Neural cell (in vitro differentiated cells): Measurements from ENCODE around the gene TAGAP. TPM values are rescaled to one million over a fixed set of nuclear protein-coding genes. Genes with fewer than 3 reads are reported as not detected.

Experiments
- H2AFZ ChIP-seq: fragments of 200-600, 300-800 bp; sonication (generic), shearing (Covaris generic); 2 replicates; pipeline ENCODE4 v1.6.0; 2014; ENCODE audit warnings: low read depth, mild to moderate bottlenecking, antibody characterized with exemption, low read length, moderate library complexity
- H3F3A ChIP-seq: fragments of 200-600 bp; shearing (Covaris generic); 2 replicates; pipeline ENCODE4 v1.6.1; 2016; ENCODE audit warnings: mild to moderate bottlenecking, moderate library complexity, mixed read lengths, antibody characterized with exemption, low read length; ENCODE audit not compliant: insufficient read depth, poor library complexity, severe bottlenecking
- H3K27ac ChIP-seq: fragments of 200-600, 300-800 bp; sonication (generic), shearing (Covaris generic); 2 replicates; pipeline ENCODE4 v1.5.1; 2014; ENCODE audit warnings: mild to moderate bottlenecking, low read length, moderate library complexity
- H3K27me3 ChIP-seq: fragments of 300-800, 200-600 bp; sonication (generic), shearing (Covaris generic); 2 replicates; pipeline ENCODE4 v1.6.0; 2014; ENCODE audit warnings: mild to moderate bottlenecking, low read depth, low read length, moderate library complexity; ENCODE audit not compliant: insufficient read depth
- H3K36me3 ChIP-seq: fragments of 300-800, 200-600 bp; sonication (generic), shearing (Covaris generic); 2 replicates; pipeline ENCODE4 v1.5.1; 2014; ENCODE audit warnings: mild to moderate bottlenecking, antibody characterized with exemption, low read length, moderate library complexity; ENCODE audit not compliant: insufficient read depth
- H3K4me2 ChIP-seq: fragments of 300-800, 200-600 bp; sonication (generic), shearing (Covaris generic); 2 replicates; pipeline ENCODE4 v1.6.0; 2014; ENCODE audit warnings: mild to moderate bottlenecking, low read length
- H3K4me3 ChIP-seq: fragments of 300-800, 200-600 bp; sonication (generic), shearing (Covaris generic); 2 replicates; pipeline ENCODE4 v1.5.1; 2014; ENCODE audit warnings: mild to moderate bottlenecking, low read length, moderate library complexity
- H3K79me2 ChIP-seq: fragments of 200-600 bp; shearing (Covaris generic); replicated peaks from 2 replicates; pipeline ENCODE4 v1.6.0; 2014; ENCODE audit warnings: mild to moderate bottlenecking, low read length, moderate library complexity; ENCODE audit not compliant: insufficient read depth
- H3K9ac ChIP-seq: fragments of 300-800, 200-600 bp; sonication (generic), shearing (Covaris generic); 2 replicates; pipeline ENCODE4 v1.6.1; 2016; ENCODE audit warnings: mild to moderate bottlenecking, low read length, mixed read lengths
- H3K9me2 ChIP-seq: fragments of 200-600 bp; shearing (Covaris generic); 2 replicates; pipeline ENCODE4 v1.6.1; 2016; ENCODE audit warnings: mild to moderate bottlenecking, low read length, mixed read lengths; ENCODE audit not compliant: insufficient read depth
- H3K9me3 ChIP-seq: fragments of 200-600, 300-800 bp; sonication (generic), shearing (Covaris generic); 2 replicates; pipeline ENCODE4 v1.6.1; 2016; ENCODE audit warnings: mild to moderate bottlenecking, mixed run types, low read length, moderate library complexity, mixed read lengths
- H4K20me1 ChIP-seq: fragments of 200-600 bp; shearing (Covaris generic); 2 replicates; pipeline ENCODE4 v1.6.1; 2016; ENCODE audit warnings: mild to moderate bottlenecking, mixed run types; ENCODE audit not compliant: insufficient read depth
- CTCF ChIP-seq: fragments of 450-650 bp; IDR thresholded peaks from 2 replicates; pipeline ENCODE4 v1.5.1; 2014; ENCODE audit warnings: antibody characterized with exemption, mild to moderate bottlenecking, moderate library complexity; ENCODE audit not compliant: poor library complexity, severe bottlenecking
- EP300 ChIP-seq: fragments of 450-650 bp; conservative IDR thresholded peaks from 2 replicates; pipeline ENCODE4 v1.6.1; 2014; ENCODE audit warnings: antibody characterized with exemption, mild to moderate bottlenecking, moderate library complexity; ENCODE audit not compliant: poor library complexity, severe bottlenecking
- EZH2 ChIP-seq: fragments of 200-600, 300-800 bp; shearing (Covaris generic), sonication (generic); IDR thresholded peaks from 2 replicates; pipeline ENCODE4 v1.6.1; 2014; ENCODE audit warnings: antibody characterized with exemption, low read length, borderline replicate concordance, mild to moderate bottlenecking; ENCODE audit not compliant: insufficient read depth, poor library complexity, severe bottlenecking
- MXI1 ChIP-seq: fragments of 450-650 bp; conservative IDR thresholded peaks from 2 replicates; pipeline ENCODE4 v1.6.1; 2014; ENCODE audit warnings: antibody characterized with exemption, mild to moderate bottlenecking; ENCODE audit not compliant: poor library complexity, severe bottlenecking
- POLR2AphosphoS5 ChIP-seq: IDR thresholded peaks from 2 replicates; pipeline ENCODE4 v1.6.1; 2012
- RAD21 ChIP-seq: fragments of 450-650 bp; conservative IDR thresholded peaks from 2 replicates; pipeline ENCODE4 v1.6.1; 2014; ENCODE audit warnings: antibody characterized with exemption, mild to moderate bottlenecking, moderate library complexity
- REST ChIP-seq: IDR thresholded peaks from 2 replicates; pipeline ENCODE4 v1.6.1; 2012; ENCODE audit warnings: borderline replicate concordance
- SMC3 ChIP-seq: fragments of 450-650 bp; conservative IDR thresholded peaks from 2 replicates; pipeline ENCODE4 v1.6.1; 2014; ENCODE audit warnings: antibody characterized with exemption, mild to moderate bottlenecking, moderate library complexity; ENCODE audit not compliant: poor library complexity
- TAF1 ChIP-seq: IDR thresholded peaks from 2 replicates; pipeline ENCODE4 v1.6.1; 2012; ENCODE audit warnings: low read depth
- polyA plus RNA-seq: library from polyadenylated mRNA; depleted of rRNA; stranded (reverse); fragments of >200 nt; gene quantifications from 2 replicates; pipeline ENCODE4 v1.2.3, GENCODE V29; 2014

The TAGAP gene
- polyA plus RNA-seq, 1 donor from 2014 or later, result not detected

- Histone ChIP-seq H3K9me3 (no peaks in the 10 kb centered on the region), H3K9me2 (no peaks in the 10 kb centered on the region), H3K27ac (no peak overlapping the region), H2AFZ (no peak overlapping the region), H3K27me3 (no peaks in the 10 kb centered on the region), H3K4me2 (no peak overlapping the region), H4K20me1 (no peaks in the 10 kb centered on the region), H3K9ac (no peak overlapping the region), H3K79me2 (no peaks in the 10 kb centered on the region), H3K4me3 (no peak overlapping the region), H3F3A (no peaks in the 10 kb centered on the region), H3K36me3 (no peaks in the 10 kb centered on the region)
- TF ChIP-seq POLR2AphosphoS5 (no peak), MXI1 (no peak), REST (no peak), TAF1 (no peak), RAD21 (no peak), EP300 (no peak), SMC3 (no peak), EZH2 (no peak), CTCF (no peak)
Observed at GRCh38 chr6:159079367-159079766, 34.6 kb upstream of the TAGAP start.

GRCh38 chr6:159077123-159077522 is 32.3 kb upstream of the TAGAP start:
- H3K9me3 ChIP-seq, result no peaks in the 10 kb centered on the region
- TF ChIP-seq POLR2AphosphoS5 (no peak), EP300 (no peak), MXI1 (no peak), REST (no peak), CTCF (no peak), RAD21 (no peak), SMC3 (no peak)
- no peak overlapping the region for H3K9ac ChIP-seq
- no peaks in the 10 kb centered on the region for H3F3A ChIP-seq
- H3K27me3 ChIP-seq, result no peaks in the 10 kb centered on the region
- no peaks in the 10 kb centered on the region for H3K36me3 ChIP-seq
- H2AFZ ChIP-seq, result no peak overlapping the region
- H4K20me1 ChIP-seq, result no peaks in the 10 kb centered on the region
- H3K27ac ChIP-seq, result no peak overlapping the region
- H3K4me2 ChIP-seq, result no peak overlapping the region
- H3K9me2 ChIP-seq, result no peaks in the 10 kb centered on the region
- no peak overlapping the region for H3K4me3 ChIP-seq
- no peaks in the 10 kb centered on the region for H3K79me2 ChIP-seq
